Activated gamma-delta T cell (primary cell): Measurements from ENCODE around the gene RSRC1.
A peak's percentile ranks its signal among the peaks of the same experiment; 100 is the strongest.
"Not testable (repeated sequence)": the region's sequence is repeated elsewhere in the genome, so short reads cannot be mapped to it uniquely, and the experiment has no call there.

Experiments
- DNase-seq: peaks from one replicate; lab custom pipeline; 2025; lab: John Stamatoyannopoulos, UW

The RSRC1 gene

GRCh38 chr3:158522221-158523136, 412.6 kb downstream of the RSRC1 start:
- no peak for DNase-seq

DNA sequence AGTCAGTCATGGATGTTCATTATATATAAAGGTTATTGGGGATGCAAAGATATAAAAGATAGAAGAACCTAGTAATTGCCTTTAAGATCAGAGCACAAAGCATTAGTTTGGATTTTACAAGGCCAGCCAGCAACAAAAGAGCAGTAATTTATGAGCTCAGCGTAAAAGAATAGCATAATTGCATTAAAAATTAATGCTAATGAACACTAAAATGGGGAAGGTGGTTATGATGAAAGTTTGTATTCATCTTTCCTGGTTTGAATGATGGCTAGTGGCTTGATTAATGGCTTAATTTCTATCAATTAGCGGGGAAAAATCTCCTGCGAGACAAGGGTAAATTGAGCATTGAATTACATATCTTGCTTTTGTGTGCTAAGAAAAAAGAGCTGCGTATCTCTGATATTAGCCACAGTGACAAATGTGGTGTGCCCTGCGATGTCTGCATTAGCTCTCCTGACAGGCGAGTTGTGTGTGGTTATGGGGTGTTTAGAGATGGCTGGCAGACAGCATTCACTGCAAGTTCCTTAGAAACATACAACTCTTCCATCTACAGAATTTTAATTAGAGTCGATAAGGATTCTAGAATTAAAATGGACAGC, 418.3 kb downstream of the RSRC1 start:
- DNase-seq, result no peak

- DNase-seq, result no peak
These were observed 421.4 kb downstream of the RSRC1 start for GRCh38 chr3:158531334-158531733.

DNA sequence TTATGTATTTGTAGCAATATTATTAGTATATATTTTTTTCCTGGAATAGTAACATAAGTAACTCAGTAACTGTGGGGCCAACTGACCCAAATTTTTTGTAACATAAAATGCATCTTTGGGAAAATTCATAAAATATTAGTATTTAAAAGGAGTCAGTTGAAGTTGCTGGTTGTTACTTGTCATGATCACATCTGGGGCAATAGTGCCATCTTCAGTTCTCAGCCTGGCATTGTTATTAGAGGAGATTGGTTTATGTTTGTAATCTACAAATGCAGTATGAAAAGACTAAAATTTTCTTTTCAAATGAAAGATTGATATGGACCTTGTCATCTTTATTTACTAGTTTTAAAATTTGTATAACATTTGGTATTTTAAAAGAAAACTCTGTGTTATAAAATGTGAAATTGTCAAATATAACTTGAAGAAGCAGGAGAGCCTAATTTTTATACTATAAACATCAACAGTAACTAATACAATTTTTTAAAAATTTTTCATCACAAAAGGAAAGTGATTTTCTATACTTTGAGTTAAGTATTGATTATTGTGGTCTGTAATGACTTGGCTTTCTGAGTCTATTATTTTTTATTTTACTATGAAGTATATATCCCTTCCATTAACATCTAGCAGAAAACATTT, 422.3 kb downstream of the RSRC1 start:
- DNase-seq, result no peak

- DNase-seq, result no peak
These were observed 426.0 kb downstream of the RSRC1 start for GRCh38 chr3:158535918-158536317.

DNA sequence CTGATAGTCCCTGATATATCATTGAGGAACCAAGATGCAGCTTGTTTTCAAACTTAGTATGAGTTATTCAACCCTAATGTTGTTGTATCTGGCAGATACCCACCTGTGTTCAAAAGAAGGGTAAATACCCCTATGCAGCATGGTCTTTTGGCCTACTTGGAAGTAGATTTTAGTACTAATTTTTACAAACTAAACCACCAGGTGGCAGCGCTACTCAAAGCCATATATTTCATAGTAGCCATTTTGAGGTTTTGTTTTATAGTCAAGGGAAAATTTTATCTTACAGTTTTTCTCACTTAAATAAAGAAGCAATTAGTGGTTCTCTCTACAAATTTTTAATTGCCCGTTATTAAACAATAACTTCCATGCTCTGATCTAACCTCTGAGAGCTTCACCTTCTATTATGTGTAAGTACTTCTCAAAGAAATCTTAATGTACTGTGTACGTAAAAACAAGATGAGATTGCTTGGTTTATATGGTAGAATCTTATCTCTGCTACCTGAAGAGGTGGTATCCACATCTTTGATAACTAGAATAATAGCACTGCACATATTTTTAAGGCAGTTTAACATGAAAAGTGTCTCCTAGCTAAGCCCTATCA, 429.6 kb downstream of the RSRC1 start:
- DNase-seq, result no peak

DNA sequence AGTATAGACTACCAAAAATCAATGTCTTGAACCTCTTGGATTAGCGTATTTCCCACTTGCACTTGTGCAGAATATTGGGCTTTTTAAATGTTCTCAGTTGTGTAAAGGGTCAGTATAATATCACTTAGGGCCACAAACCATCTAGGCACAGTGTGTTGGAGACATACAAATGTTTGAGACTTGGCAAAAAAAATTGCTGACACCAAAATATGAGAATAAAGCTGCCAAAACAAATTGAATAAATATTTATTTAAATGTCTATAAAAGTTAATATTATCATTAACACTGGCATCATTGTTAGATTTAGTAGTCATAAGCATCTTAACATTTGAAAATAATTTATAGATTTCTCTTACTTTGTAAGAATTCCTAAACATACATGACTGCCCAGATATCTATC, 430.2 kb downstream of the RSRC1 start:
- DNase-seq, result no peak

GRCh38 chr3:158548691-158549090, 438.8 kb downstream of the RSRC1 start:
- no peak for DNase-seq

DNA sequence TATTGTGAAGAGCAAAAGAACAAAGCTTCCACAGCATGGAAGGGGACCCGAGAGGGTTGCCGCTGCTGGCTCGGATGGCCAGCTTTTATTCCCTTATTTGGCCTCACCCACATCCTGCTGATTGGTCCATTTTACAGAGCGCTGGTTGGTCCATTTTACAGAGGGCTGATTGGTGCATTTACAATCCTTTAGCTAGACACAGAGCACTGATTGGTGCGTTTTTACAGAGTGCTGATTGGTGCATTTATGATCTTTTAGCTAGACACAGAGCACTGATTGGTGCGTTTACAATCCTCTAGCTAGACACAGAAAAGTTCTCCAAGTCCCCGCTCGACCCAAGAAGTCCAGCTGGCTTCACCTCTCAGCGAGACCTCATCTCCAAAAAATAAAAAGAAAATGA, 440.0 kb downstream of the RSRC1 start:
- DNase-seq, result not testable (repeated sequence)

DNA sequence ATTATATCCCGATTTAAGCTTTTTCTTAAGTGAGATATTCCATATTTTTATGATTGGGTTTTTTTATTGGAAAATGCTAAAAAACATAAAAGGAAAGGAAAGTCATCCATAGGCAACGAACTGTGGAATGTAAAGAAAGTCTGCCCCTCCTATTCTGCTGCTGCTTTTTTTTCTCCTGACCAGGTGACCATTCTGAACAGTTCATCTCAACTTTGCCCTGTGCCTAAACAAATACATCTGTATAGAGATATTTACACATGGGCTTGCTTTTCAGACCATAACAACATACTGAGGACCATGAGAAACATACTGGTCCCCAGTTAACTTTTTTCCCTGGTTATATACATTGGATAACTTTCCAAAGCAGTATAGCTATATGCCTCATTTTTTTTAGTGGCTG, 442.2 kb downstream of the RSRC1 start:
- DNase-seq, result no peak

GRCh38 chr3:158559504-158559903, 449.6 kb downstream of the RSRC1 start:
- no peak for DNase-seq

DNA sequence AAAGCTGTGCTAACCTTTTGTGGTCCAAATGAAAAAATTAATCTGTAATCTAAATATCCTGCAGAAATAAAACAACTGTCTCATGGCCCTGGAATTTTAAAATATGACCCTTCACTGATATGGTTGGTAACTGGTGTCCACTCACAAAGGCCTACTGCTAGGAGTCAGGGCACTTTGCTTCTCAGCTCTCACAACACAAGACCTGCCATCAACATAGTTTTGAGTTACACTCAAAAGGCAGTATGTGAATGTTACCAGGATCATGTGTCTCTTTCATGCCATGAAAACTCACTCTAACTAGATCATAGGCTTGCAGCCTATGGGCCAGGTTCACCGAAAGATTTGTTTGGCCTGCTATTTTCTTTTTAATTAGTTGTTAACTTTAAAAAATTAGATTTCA, 451.1 kb downstream of the RSRC1 start:
- DNase-seq, result no peak

GRCh38 chr3:158562674-158563073, 452.8 kb downstream of the RSRC1 start:
- no peak for DNase-seq

- no peak for DNase-seq
These were observed 453.2 kb downstream of the RSRC1 start for GRCh38 chr3:158563076-158563475.

- DNase-seq, result no peak
These were observed 455.2 kb downstream of the RSRC1 start for GRCh38 chr3:158565076-158565475.

- no peak for DNase-seq
These were observed 458.9 kb downstream of the RSRC1 start for GRCh38 chr3:158568784-158569183.

- no peak for DNase-seq
These were observed 459.9 kb downstream of the RSRC1 start for GRCh38 chr3:158569794-158570193.

GRCh38 chr3:158570999-158571702, 461.3 kb downstream of the RSRC1 start, which contains the start of gene MLF1:
MLF1 (plus strand) TSS chr3:158571194; CDS start chr3:158571301, 107 bp downstream.
- peak; percentile 41 for DNase-seq

- no peak for DNase-seq
These were observed 462.3 kb downstream of the RSRC1 start for GRCh38 chr3:158571969-158572765.

DNA sequence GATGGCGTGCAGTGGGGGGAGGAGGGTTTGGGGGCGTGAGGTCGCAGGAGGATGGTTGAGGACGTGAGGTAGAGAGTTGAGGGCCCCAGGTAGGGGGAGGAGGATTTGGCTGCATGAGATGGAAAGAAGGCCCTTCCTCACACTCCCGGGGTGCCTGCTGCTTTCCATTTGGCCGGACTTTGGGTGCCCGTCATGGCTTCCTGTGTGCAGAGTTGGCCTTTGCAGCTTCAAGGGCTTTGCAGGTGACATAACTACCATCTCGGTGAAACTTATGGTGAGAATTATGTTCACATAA, 462.8 kb downstream of the RSRC1 start:
- DNase-seq, result no peak

GRCh38 chr3:158573714-158574113, 463.8 kb downstream of the RSRC1 start:
- DNase-seq, result no peak
